GM21717 (cell line): ENCODE measurements around the gene PRRT1.
"Not testable (repeated sequence)": the region's sequence is repeated elsewhere in the genome, so short reads cannot be mapped to it uniquely, and the experiment has no call there.

Source experiments
- ATAC-seq: cut with Tn5 transposase; IDR thresholded peaks from one replicate; pipeline ENCODE4 v1.9.1; 2021; ENCODE audit warnings: mild to moderate bottlenecking, moderate library complexity; ENCODE audit not compliant: unreplicated experiment

PRRT1 gene

DNA sequence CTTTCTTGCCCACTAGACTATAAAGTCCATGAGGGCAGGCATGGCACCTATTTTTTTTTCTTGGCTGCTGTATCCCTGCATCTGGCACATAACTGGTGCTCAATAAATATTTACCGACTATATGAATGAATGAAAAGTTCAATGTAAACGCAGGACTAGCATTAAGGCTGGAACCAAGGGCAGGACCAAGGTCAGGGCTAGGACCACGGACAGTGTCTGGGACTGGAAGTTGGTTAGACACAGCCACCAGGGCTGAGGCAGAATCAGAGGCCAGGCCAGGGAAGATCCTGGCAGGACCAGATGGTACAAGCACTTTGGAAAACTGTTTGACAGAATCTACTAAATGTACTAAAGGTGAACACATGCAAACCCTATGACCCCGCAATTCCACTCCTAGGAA lies 46.3 kb downstream of the PRRT1 start:
- no peak for ATAC-seq

DNA sequence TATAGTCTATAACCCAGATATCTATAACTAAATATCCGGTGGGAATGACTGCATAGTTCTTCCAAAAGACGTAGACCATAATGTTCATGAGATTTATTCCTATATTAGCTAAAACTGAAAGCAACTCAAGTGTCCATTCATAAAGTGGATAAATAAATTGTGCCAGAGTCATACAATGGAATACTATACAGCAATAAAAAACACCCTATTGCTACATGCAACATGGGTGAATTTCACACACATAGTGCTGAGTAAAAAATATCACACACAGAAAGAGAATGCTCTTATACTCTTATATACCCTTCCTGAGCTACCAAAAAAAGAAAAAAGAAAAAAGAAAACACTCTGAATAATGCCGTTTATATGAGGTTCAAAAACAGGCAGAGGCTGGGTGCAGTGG lies 49.5 kb downstream of the PRRT1 start:
- ATAC-seq = no peak

DNA sequence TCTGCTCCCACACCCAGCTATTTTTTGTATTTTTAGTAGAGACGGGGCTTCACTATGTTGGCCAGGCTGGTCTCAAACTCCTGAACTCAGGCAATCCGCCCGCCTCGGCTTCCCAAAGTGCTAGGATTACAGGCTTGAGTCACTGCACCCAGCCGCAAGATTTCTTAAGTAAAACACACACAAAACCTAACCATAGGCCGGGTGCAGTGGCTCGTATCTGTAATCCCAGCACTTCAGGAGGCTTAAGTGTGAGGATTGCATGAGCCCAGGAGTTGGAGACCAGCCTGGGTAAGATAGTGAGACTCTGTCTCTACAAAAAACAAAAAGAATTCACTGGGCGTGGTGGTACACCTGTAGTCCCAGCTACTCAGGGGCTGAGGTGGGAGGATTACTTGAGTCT lies 51.5 kb downstream of the PRRT1 start:
- ATAC-seq = not testable (repeated sequence)
